Breast epithelium (tissue), 3 donors: ENCODE results near the gene CADPS2.

Experiments used
- CTCF ChIP-seq, 3 donors: fragments of 450-650 bp; IDR thresholded peaks; one replicate each; pipeline ENCODE4 v1.5.1; 2016 to 2017; ENCODE audit warnings: antibody characterized with exemption in 3 of 3, mild to moderate bottlenecking in 3 of 3, moderate library complexity in 3 of 3
- POLR2A ChIP-seq: fragments of 450-650 bp; IDR thresholded peaks from one replicate; pipeline ENCODE4 v1.6.1; 2016; ENCODE audit warnings: antibody characterized with exemption, mild to moderate bottlenecking, moderate library complexity
- POLR2AphosphoS5 ChIP-seq, 3 donors: sonication (generic); formaldehyde crosslinking; IDR thresholded peaks; one replicate each; pipeline ENCODE4 v1.6.1; 2017; ENCODE audit warnings: antibody characterized with exemption in 3 of 3

- no peak for TF ChIP-seq CTCF (IDR thresholded peaks at IDR 0.05)
- no peak for TF ChIP-seq POLR2A
- no peak for TF ChIP-seq POLR2AphosphoS5 (IDR thresholded peaks at IDR 0.05)
These were observed 549.2 kb downstream of the CADPS2 start for GRCh38 chr7:122337011-122337410.
